Breast epithelium (tissue), 4 donors: ENCODE data around the gene ATP1A2. TPM values are rescaled to one million over a fixed set of nuclear protein-coding genes. Genes with fewer than 3 reads are reported as not detected.

ENCODE experiments used
- DNase-seq, 2 donors: peaks; one replicate each; pipeline ENCODE4 v3.0.0-alpha.2; 2019; ENCODE audit warnings: low spot score in 2 of 2
- H3K27ac ChIP-seq, 2 donors: fragments of 200-600 bp; sonication (generic) in 1 of 2; one replicate each; pipeline ENCODE4 v1.5.1; 2016 to 2019; ENCODE audit warnings: mild to moderate bottlenecking in 1 of 2
- H3K27me3 ChIP-seq, 2 donors: fragments of 200-600 bp; sonication (generic) in 1 of 2; one replicate each; pipeline versions ENCODE4 v1.5.1 to v1.6.0; 2017 to 2019; ENCODE audit warnings: control low read depth in 1 of 2, mild to moderate bottlenecking in 1 of 2
- H3K36me3 ChIP-seq: fragments of 200-600 bp; one replicate; pipeline ENCODE4 v1.5.1; 2019
- H3K4me1 ChIP-seq, 2 donors: fragments of 200-600 bp; sonication (generic); one replicate each; pipeline ENCODE4 v1.5.1; 2016 to 2019; ENCODE audit warnings: control low read depth in 1 of 2
- H3K4me3 ChIP-seq, 3 donors: fragments of 200-600 bp; sonication (generic); 1 replicate in 2 of 3; 2 replicates in 1 of 3; pipeline ENCODE4 v1.5.1; 2016 to 2019; ENCODE audit warnings: mild to moderate bottlenecking in 3 of 3, moderate library complexity in 2 of 3
- H3K9me3 ChIP-seq, 2 donors: fragments of 200-600 bp; sonication (generic) in 1 of 2; one replicate each; pipeline ENCODE4 v1.5.1; 2016 to 2019; ENCODE audit warnings: control low read depth in 1 of 2
- CTCF ChIP-seq, 3 donors: fragments of 450-650 bp; IDR thresholded peaks; one replicate each; pipeline ENCODE4 v1.5.1; 2016 to 2017; ENCODE audit warnings: antibody characterized with exemption in 3 of 3, mild to moderate bottlenecking in 3 of 3, moderate library complexity in 3 of 3
- POLR2A ChIP-seq: fragments of 450-650 bp; IDR thresholded peaks from one replicate; pipeline ENCODE4 v1.6.1; 2016; ENCODE audit warnings: antibody characterized with exemption, mild to moderate bottlenecking, moderate library complexity
- POLR2AphosphoS5 ChIP-seq, 3 donors: sonication (generic); formaldehyde crosslinking; IDR thresholded peaks; one replicate each; pipeline ENCODE4 v1.6.1; 2017; ENCODE audit warnings: antibody characterized with exemption in 3 of 3
- intact Hi-C: fragments of 100-400 bp; cut with DNase I; formaldehyde crosslinking; loops from one replicate; pipeline ENCODE4 v1.15.1; 2023; ENCODE audit warnings: low total_unique reads
- total RNA-seq, 3 donors: library from RNA; depleted of rRNA; stranded (reverse); fragments of >200 nt; gene quantifications; one replicate each; pipeline ENCODE4 v1.1.0, GENCODE V29; 2016

Gene ATP1A2
- total RNA-seq, 3 donors from 2014 or later = 3.9 to 229 (median 6.4) TPM

DNA sequence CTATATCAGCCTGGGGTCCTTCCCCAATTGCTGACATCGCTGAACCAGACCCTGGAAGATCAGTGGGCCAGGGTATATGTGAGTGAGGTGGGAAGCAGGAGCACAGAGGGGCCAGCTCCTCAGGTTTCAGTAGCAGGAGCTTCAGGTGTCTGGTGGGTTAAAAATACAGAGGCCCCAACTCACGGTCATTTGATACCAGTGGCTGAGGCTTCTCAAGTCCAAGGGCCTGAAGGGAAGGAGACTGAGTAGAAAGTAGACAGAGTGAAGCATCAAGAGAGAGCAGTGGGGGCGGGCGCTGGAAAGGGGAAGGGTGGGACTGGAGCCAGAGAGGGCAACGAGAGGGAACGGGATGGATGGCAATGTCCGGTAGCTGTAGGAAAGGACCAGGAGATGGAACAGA lies 72.8 kb downstream of the ATP1A2 start:
- Histone ChIP-seq H3K27me3 (no peaks in the 10 kb centered on the region), H3K4me3 (no peak overlapping the region), H3K4me1 (peaks cover 0 to 6% of the 10 kb centered on the region in 2 donors), H3K36me3 (no peaks in the 10 kb centered on the region), H3K9me3 (no peaks in the 10 kb centered on the region), H3K27ac (no peak overlapping the region)
- intact Hi-C loops = no loop called here
- DNase-seq = no peak
- no peak for TF ChIP-seq POLR2A
- no peak for TF ChIP-seq POLR2AphosphoS5 (IDR thresholded peaks at IDR 0.05)
- TF ChIP-seq CTCF (IDR thresholded peaks at IDR 0.05) = no peak

DNA sequence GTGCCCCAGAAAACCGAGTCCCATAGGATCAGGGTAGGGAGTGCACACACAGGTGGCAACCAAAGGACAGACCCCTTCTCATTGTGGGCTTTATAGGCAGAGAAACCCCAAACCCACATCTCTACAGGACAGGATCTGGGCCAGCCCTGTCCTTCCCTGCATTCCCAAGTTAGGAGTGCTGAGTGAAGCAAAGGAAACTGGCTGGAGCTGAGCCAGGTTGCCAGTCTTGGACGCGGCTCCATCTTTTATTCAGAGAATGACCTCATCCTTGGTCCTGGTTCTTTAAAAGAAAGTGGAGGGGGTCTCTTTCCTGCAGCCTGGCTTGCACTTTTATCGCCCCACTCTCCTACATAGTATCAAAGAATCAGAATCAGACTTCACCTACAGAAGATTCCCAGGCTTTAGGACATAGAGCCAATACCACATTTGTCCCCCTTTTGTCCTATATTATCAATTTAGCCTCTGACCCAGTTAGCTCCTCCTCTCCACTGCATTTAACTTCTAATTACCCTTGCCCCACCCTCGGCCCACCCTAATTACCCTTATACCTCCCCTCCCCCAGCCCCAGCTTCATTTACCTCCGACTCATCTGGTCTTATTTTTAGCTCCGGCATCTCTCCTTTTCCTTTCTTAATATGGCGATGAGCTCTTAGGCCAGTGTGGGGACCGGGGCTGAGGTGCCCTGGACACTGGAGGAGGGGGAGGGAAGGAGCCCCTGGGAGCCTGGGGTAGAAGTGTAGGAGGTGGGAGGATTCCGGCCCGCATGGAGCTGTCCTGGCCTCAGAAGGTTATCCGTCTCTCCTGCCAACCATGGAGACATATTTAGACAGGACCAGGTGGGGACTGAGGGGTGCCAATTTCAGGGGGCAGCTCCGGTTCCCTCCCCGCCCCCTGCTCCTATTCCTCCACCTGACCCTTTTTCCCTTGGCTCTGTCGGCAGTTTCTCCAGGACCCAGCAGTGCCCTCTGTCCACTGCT lies 74.4 kb downstream of the ATP1A2 start, which contains the start of gene CASQ1:
Gene CASQ1, plus strand, starts transcription at position 927 of the 977 bp plus-strand sequence. CDS start 177 bp downstream, outside the sequence.
- no peaks in the 10 kb centered on the region for H3K9me3 ChIP-seq
- no peak within 1 kb of the TSS for H3K27ac ChIP-seq
- no peaks in the 10 kb centered on the region for H3K36me3 ChIP-seq
- peak in 1 of 2 donors; percentile 59 for DNase-seq
- intact Hi-C loops = loop anchor here (10.0 kb wide), 1 partner anchor 255 kb away; no protein-coding TSS in a partner anchor
- peaks cover 0 to 6% of the 10 kb centered on the region in 2 donors for H3K4me1 ChIP-seq
- H3K27me3 ChIP-seq = no peaks in the 10 kb centered on the region
- no peak within 1 kb of the TSS for H3K4me3 ChIP-seq
- TF ChIP-seq POLR2AphosphoS5 (IDR thresholded peaks at IDR 0.05) (no peak), POLR2A (no peak), CTCF (IDR thresholded peaks at IDR 0.05) (no peak)

DNA sequence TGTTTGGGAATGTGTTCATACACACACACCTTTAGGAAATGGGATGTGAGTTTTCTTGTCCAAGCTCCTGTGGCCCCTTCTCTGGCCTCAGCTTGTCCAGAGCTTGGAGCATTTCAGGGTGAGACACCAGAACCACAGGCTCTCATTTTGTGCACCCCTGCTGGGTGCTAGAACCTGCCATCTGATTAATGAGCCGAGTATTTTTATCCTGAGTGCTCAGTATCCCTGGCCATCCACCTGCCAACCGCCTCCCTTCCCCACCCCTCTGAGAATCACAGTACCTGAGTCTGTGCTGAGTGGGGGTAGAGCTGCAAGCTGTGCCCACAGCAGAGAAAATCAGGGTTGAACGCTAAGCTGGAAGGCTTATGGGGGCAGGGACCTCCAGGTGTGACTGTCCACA lies 76.2 kb downstream of the ATP1A2 start:
- Histone ChIP-seq H3K27me3 (no peaks in the 10 kb centered on the region), H3K4me1 (peaks cover 0 to 6% of the 10 kb centered on the region in 2 donors), H3K4me3 (no peak overlapping the region), H3K9me3 (no peaks in the 10 kb centered on the region), H3K36me3 (no peaks in the 10 kb centered on the region), H3K27ac (no peak overlapping the region)
- no peak for DNase-seq
- TF ChIP-seq CTCF (IDR thresholded peaks at IDR 0.05) (no peak), POLR2AphosphoS5 (IDR thresholded peaks at IDR 0.05) (no peak), POLR2A (no peak)
- intact Hi-C loops = loop anchor here (10.0 kb wide), 1 partner anchor 257 kb away; no protein-coding TSS in a partner anchor

DNA sequence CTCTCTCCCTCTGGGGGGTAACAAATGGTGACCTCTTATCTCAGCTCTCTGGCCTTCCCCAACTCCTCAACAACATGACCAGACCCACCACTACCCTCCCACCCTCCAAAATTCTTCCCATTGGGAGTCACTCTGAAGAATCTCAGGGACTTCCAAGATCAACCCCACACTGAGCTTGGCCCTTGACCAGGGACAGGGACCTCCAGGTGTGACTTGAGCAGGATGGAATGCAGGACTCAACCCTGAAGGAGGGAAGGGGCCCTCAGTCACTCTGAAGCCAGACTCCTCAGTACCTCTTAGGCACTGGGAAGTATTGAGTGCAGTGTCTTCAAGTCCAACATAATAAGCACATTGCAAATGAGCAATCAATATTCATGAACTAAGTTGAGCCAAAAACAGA lies 76.7 kb downstream of the ATP1A2 start:
- intact Hi-C loops = loop anchor here (10.0 kb wide), 1 partner anchor 257 kb away; no protein-coding TSS in a partner anchor

More for the DNA sequence above, 76.7 kb downstream of the ATP1A2 start:
- Histone ChIP-seq H3K4me1 (peaks cover 0 to 6% of the 10 kb centered on the region in 2 donors), H3K27ac (no peak overlapping the region), H3K36me3 (no peaks in the 10 kb centered on the region), H3K9me3 (no peaks in the 10 kb centered on the region), H3K4me3 (no peak overlapping the region), H3K27me3 (no peaks in the 10 kb centered on the region)
- DNase-seq = no peak
- TF ChIP-seq CTCF (IDR thresholded peaks at IDR 0.05) (no peak), POLR2AphosphoS5 (IDR thresholded peaks at IDR 0.05) (no peak), POLR2A (no peak)

Other genes starting within 250 kb of the ATP1A2 start
- gene CFAP45, start 215.6 kb upstream of the ATP1A2 start, total RNA-seq = 1 to 10 TPM in 2 of 3 donors, under 1 TPM in 1; 0.80 to 2.6 (median 2.6) TPM
- 100 to 1,000 TPM; 195 to 259 (median 231) TPM for gene TAGLN2, start 190.3 kb upstream of the ATP1A2 start, total RNA-seq
- gene IGSF9, start 170.1 kb upstream of the ATP1A2 start, total RNA-seq = 1 to 10 TPM in 2 of 3 donors, not detected in 1; 5.9 to 8.0 TPM
- gene SLAMF9, start 161.5 kb upstream of the ATP1A2 start, total RNA-seq = not detected
- gene PIGM, start 83.8 kb upstream of the ATP1A2 start, total RNA-seq = 1 to 10 TPM; 4.9 to 8.2 (median 5.1) TPM
- gene KCNJ10, start 45.6 kb upstream of the ATP1A2 start, total RNA-seq = under 1 TPM in 1 of 3 donors, not detected in 2; 0.15 TPM
- gene KCNJ9, start 34.2 kb upstream of the ATP1A2 start, total RNA-seq = not detected
- 10 to 100 TPM; 21.0 to 35.7 (median 24.5) TPM for gene IGSF8, start 17.1 kb upstream of the ATP1A2 start, total RNA-seq
- 1 to 10 TPM in 1 of 3 donors, not detected in 2; 4.5 TPM for gene ATP1A4, start 35.8 kb downstream of the ATP1A2 start, total RNA-seq
- gene CASQ1, start 74.8 kb downstream of the ATP1A2 start, total RNA-seq = under 1 TPM in 1 of 3 donors, not detected in 2; 0.59 TPM
- gene PEA15, start 89.6 kb downstream of the ATP1A2 start, total RNA-seq = 100 to 1,000 TPM in 2 of 3 donors, 10 to 100 TPM in 1; 69.8 to 128 (median 127) TPM
- 100 to 1,000 TPM; 161 to 195 (median 161) TPM for gene DCAF8, start 146.8 kb downstream of the ATP1A2 start, total RNA-seq
- gene PEX19, start 169.4 kb downstream of the ATP1A2 start, total RNA-seq = 100 to 1,000 TPM in 1 of 3 donors, 10 to 100 TPM in 2; 58.7 to 136 (median 80.1) TPM
- 100 to 1,000 TPM; 138 to 170 (median 153) TPM for gene COPA, start 227.5 kb downstream of the ATP1A2 start, total RNA-seq
- gene NCSTN, start 227.6 kb downstream of the ATP1A2 start, total RNA-seq = 10 to 100 TPM; 66.4 to 83.5 (median 76.0) TPM